Endothelial cell of umbilical vein (primary cell): Measurements from ENCODE around the gene LRRC8B. TPM values are rescaled to one million over a fixed set of nuclear protein-coding genes. Genes with fewer than 3 reads are reported as not detected.

Experiments
- BruUV-seq: library from RNA; stranded (reverse); fragments of 400-500 nt; replicated peaks from 2 replicates; lab custom pipeline; 2021; lab: Mats Ljungman, UMichigan
- CTCF ChIA-PET: fragments of 300-600, 350-600 bp; sonication (Branson Sonifier 250); formaldehyde crosslinking; loops from one replicate; lab custom pipeline; 2021; ENCODE audit warnings: antibody characterized with exemption, inconsistent platforms; lab: Charles Lee
- POLR2A ChIA-PET: fragments of 300-600, 350-600 bp; sonication (Branson Sonifier 250); formaldehyde crosslinking; loops from one replicate; lab custom pipeline; 2021; ENCODE audit warnings: antibody characterized with exemption, inconsistent platforms; lab: Charles Lee
- DNase-seq: peaks from one replicate; pipeline ENCODE4 v3.0.0-alpha.2; 2011; ENCODE audit warnings: low read depth, low spot score
- FAIRE-seq: peaks from 2 replicates; lab custom pipeline; 2011; peaks lifted over from hg19 to GRCh38; lab: Jason Lieb, UNC
- H2AFZ ChIP-seq: 2 replicates; pipeline ENCODE4 v1.6.0; 2012; ENCODE audit warnings: low read depth, low read length, control low read depth, inconsistent platforms
- H3K27ac ChIP-seq: 2 replicates; pipeline ENCODE4 v1.5.1; 2011; ENCODE audit warnings: low read depth, mild to moderate bottlenecking, control low read depth, low read length, moderate library complexity; ENCODE audit not compliant: insufficient read depth
- H3K27me3 ChIP-seq, 2 experiments: 2 replicates each; pipeline versions ENCODE4 v1.6.0 to v1.6.1; 2011; ENCODE audit warnings: low read length in 2 of 2, mixed read lengths in 1 of 2; ENCODE audit not compliant: control insufficient read depth in 2 of 2, insufficient read depth in 2 of 2
- H3K36me3 ChIP-seq, 2 experiments: 2 replicates in 1 of 2; 3 replicates in 1 of 2; pipeline ENCODE4 v1.5.1; 2011; ENCODE audit warnings: low read length in 2 of 2, mild to moderate bottlenecking in 1 of 2, moderate library complexity in 1 of 2; ENCODE audit not compliant: control insufficient read depth in 2 of 2, insufficient read depth in 2 of 2; ENCODE audit errors: extremely low read depth in 1 of 2
- H3K4me1 ChIP-seq: 3 replicates; pipeline ENCODE4 v1.5.1; 2011; ENCODE audit warnings: mild to moderate bottlenecking, low read length; ENCODE audit not compliant: control insufficient read depth, insufficient read depth; ENCODE audit errors: extremely low read depth
- H3K4me2 ChIP-seq: 2 replicates; pipeline ENCODE4 v1.6.1; 2011; ENCODE audit warnings: low read length, control low read depth, mixed read lengths; ENCODE audit not compliant: insufficient read depth
- H3K4me3 ChIP-seq, 3 experiments: fragments of 200-600 bp in 1 of 3; sonication (generic), shearing (Covaris generic) in 1 of 3; replicated peaks in 1 of 3; 2 replicates each; pipeline ENCODE4 v1.5.1; 2011 to 2016; ENCODE audit warnings: control low read depth in 3 of 3, low read length in 3 of 3, mild to moderate bottlenecking in 2 of 3, inconsistent platforms in 1 of 3, low read depth in 1 of 3, moderate library complexity in 1 of 3; ENCODE audit not compliant: insufficient read depth in 1 of 3
- H3K79me2 ChIP-seq: 2 replicates; pipeline ENCODE4 v1.6.0; 2012; ENCODE audit warnings: low read length, inconsistent platforms; ENCODE audit not compliant: control insufficient read depth, insufficient read depth
- H3K9ac ChIP-seq: replicated peaks from 2 replicates; pipeline ENCODE3; 2011; ENCODE audit warnings: low read length, control low read depth; ENCODE audit not compliant: insufficient read depth; ENCODE audit errors: extremely low read depth
- H3K9me1 ChIP-seq: replicated peaks from 3 replicates; pipeline ENCODE4 v1.6.0; 2011; ENCODE audit warnings: mild to moderate bottlenecking, low read length; ENCODE audit not compliant: control insufficient read depth, insufficient read depth; ENCODE audit errors: extremely low read depth
- H3K9me3 ChIP-seq: replicated peaks from 2 replicates; pipeline ENCODE4 v1.5.1; 2012; ENCODE audit warnings: low read length, inconsistent platforms; ENCODE audit not compliant: control insufficient read depth, insufficient read depth
- H4K20me1 ChIP-seq: replicated peaks from 2 replicates; pipeline ENCODE3; 2011; ENCODE audit warnings: mild to moderate bottlenecking, low read length; ENCODE audit not compliant: control insufficient read depth, insufficient read depth; ENCODE audit errors: extremely low read depth
- CTCF ChIP-seq, 2 donors: IDR thresholded peaks; 1 replicate in 1 of 2; 2 replicates in 1 of 2; pipeline ENCODE4 v1.5.1; 2011; ENCODE audit warnings: low read length in 2 of 2, mild to moderate bottlenecking in 2 of 2, moderate library complexity in 2 of 2, control low read depth in 1 of 2, inconsistent platforms in 1 of 2, low read depth in 1 of 2; ENCODE audit not compliant: insufficient read depth in 1 of 2; ENCODE audit errors: extremely low read depth in 1 of 2
- EZH2 ChIP-seq: IDR thresholded peaks from 2 replicates; pipeline ENCODE4 v1.6.1; 2012; ENCODE audit warnings: borderline replicate concordance, low read depth, mild to moderate bottlenecking, moderate library complexity, low read length, inconsistent platforms; ENCODE audit not compliant: severe bottlenecking
- FOS ChIP-seq: IDR thresholded peaks from 2 replicates; pipeline ENCODE4 v1.6.1; 2011; ENCODE audit warnings: mild to moderate bottlenecking, low read length, moderate library complexity, borderline replicate concordance; ENCODE audit not compliant: insufficient read depth
- GATA2 ChIP-seq: IDR thresholded peaks from 2 replicates; pipeline ENCODE4 v1.7.0; 2011; ENCODE audit warnings: low read depth, mild to moderate bottlenecking, moderate library complexity, mixed read lengths, low read length; ENCODE audit not compliant: insufficient read length, insufficient read depth
- JUN ChIP-seq: IDR thresholded peaks from 2 replicates; pipeline ENCODE4 v1.6.1; 2011; ENCODE audit warnings: borderline replicate concordance, low read depth; ENCODE audit not compliant: insufficient read length, insufficient read depth
- MAX ChIP-seq: IDR thresholded peaks from 2 replicates; pipeline ENCODE4 v1.6.1; 2011; ENCODE audit not compliant: insufficient read depth, insufficient read length
- MYC ChIP-seq: IDR thresholded peaks from one replicate; pipeline ENCODE4 v1.6.1; 2011; ENCODE audit warnings: mild to moderate bottlenecking, low read depth, low read length
- POLR2A ChIP-seq: IDR thresholded peaks from 2 replicates; pipeline ENCODE4 v1.6.1; 2012; ENCODE audit warnings: low read depth, mild to moderate bottlenecking, control low read depth, low read length
- POLR2AphosphoS5 ChIP-seq: IDR thresholded peaks from 2 replicates; pipeline ENCODE4 v1.6.1; 2012; ENCODE audit warnings: low read depth, mild to moderate bottlenecking, control low read depth, low read length, moderate library complexity; ENCODE audit not compliant: insufficient read depth
- dilution Hi-C: fragments of 300-500 bp; cut with MboI; formaldehyde crosslinking; loops from one replicate; pipeline ENCODE4 v1.15.0; 2019; ENCODE audit warnings: low sequenced_read_pairs; ENCODE audit not compliant: extremely low pct_ligation_motif_present
- intact Hi-C: fragments of 100-400 bp; cut with micrococcal nuclease; formaldehyde crosslinking; loops from one replicate; pipeline ENCODE4 v1.10.0; 2022
- polyA plus RNA-seq, 4 experiments: library from polyadenylated mRNA; depleted of rRNA in 3 of 4; stranded (reverse) in 3 of 4; unstranded in 1 of 4; fragments of >200 nt; gene quantifications; 2 replicates each; pipeline versions ENCODE4 v1.2.1 to v1.2.3, GENCODE V29; 2011 to 2012; ENCODE audit warnings: missing spikeins in 1 of 4
- total RNA-seq: library from RNA; stranded (reverse); gene quantifications from 2 replicates; pipeline ENCODE4 v1.2.3, GENCODE V29; 2021

The LRRC8B gene
- total and polyA plus RNA-seq, 2 donors (not counting 3 experiments of a cell fraction or from before 2014, with no cell fraction given) = 15.2 to 15.8 TPM

DNA sequence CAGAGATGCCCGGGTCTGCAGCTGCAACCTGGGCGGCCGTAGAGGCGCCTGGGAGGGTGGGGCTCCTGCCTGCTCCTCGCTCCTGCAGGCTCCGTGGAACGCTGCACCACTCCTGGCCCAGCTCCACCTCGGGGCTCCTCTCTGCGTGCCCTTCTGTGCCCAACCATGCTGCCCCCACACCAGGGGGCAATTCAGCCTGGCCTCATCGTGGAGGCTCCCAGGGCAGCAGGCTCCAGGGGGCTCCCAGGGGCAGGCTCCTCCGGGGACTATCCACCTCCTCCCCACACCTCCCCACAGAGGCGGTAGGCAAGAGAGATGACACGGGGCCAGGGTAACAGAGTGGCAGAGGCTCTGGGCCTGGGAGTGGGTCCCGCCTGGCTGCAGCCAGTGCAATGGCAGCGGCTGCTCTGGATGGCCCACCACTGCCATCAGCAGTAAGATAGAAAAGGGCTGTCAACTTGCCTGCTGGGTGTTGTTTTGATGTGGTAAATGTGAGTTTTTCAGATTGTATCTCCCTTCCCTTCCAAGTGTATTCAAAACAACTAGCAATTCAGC, 85.9 kb downstream of the LRRC8B start:
- Histone ChIP-seq H3K4me2 (no peak overlapping the region), H3K4me1 (peaks cover 10% of the 10 kb centered on the region), H3K79me2 (no peaks in the 10 kb centered on the region), H3K36me3 (no peaks in the 10 kb centered on the region), H3K9me3 (no peaks in the 10 kb centered on the region), H3K27ac (no peak overlapping the region), H4K20me1 (no peaks in the 10 kb centered on the region), H3K9me1 (no peaks in the 10 kb centered on the region), H3K9ac (no peak overlapping the region), H3K4me3 (no peak overlapping the region), H2AFZ (no peak overlapping the region), H3K27me3 (no peaks in the 10 kb centered on the region)
- ChIA-PET CTCF (no interaction called here), POLR2A (no interaction called here)
- FAIRE-seq (no peak), DNase-seq (no peak)
- dilution Hi-C loops = no loop called here
- no TSS peak for BruUV-seq
- intact Hi-C loops = no loop called here
- TF ChIP-seq CTCF (IDR thresholded peaks at IDR 0.05; ENCODE audit: extremely low read depth in 1 of 2, insufficient read depth in 1 of 2, low read depth in 1 of 2, low read length in 2 of 2) (no peak), POLR2AphosphoS5 (no peak), MYC (no peak), MAX (no peak), FOS (no peak), JUN (no peak), POLR2A (no peak), GATA2 (no peak), EZH2 (no peak)
